Hematopoietic multipotent progenitor cell treated with erythropoietin and hydrocortisone succinate and interleukin-3 and kit ligand, for 15 days (in vitro differentiated cells): ENCODE data around the gene UBA52.
"Not testable (repeated sequence)": the region's sequence is repeated elsewhere in the genome, so short reads cannot be mapped to it uniquely, and the experiment has no call there.

Experiments
- DNase-seq: peaks from one replicate; pipeline ENCODE4 v3.0.0-alpha.2; 2015; ENCODE audit warnings: low spot score

Gene UBA52

GRCh38 chr19:18593367-18594095, 21.9 kb downstream of the UBA52 start:
- DNase-seq: no peak

GRCh38 chr19:18594096-18594823, 22.6 kb downstream of the UBA52 start:
- DNase-seq: peak; percentile 50

DNA sequence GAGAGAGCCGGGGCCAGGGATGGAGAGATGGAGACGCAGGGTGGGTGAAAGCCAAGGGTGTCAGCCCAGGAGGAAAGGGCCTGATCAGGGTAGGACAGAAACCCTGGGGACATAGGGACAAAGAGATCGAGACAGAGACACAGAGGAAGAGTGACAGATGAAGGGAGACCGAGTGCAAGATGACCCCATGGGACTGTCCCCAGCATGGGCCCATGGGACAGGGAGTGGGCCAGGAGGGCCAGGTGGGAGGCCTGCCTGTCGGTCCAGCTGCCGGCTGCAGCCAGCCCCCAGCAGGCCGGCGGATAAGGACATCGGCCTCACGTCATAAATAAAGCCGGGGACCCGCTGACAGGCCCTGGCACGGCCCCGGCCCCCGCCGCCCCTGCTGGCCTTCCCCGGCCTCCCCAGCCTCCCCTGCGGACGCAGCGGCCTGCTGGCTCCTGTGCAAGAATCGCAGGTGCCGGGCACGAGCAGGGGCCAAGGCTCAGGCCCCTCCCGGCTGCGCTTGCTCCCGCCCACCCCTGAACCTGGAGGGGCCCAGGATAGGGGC, 23.2 kb downstream of the UBA52 start:
- DNase-seq: no peak

- DNase-seq: no peak
Measured at GRCh38 chr19:18595475-18595874, 23.8 kb downstream of the UBA52 start.

GRCh38 chr19:18596752-18597157, 25.1 kb downstream of the UBA52 start:
- DNase-seq: peak; percentile 39

- no peak for DNase-seq
Measured at GRCh38 chr19:18597809-18598660, 26.4 kb downstream of the UBA52 start.

GRCh38 chr19:18599485-18599884, 27.8 kb downstream of the UBA52 start:
- DNase-seq: no peak

GRCh38 chr19:18600692-18601397, 29.2 kb downstream of the UBA52 start:
- DNase-seq: not testable (repeated sequence)

- no peak for DNase-seq
Measured at GRCh38 chr19:18601875-18602274, 30.2 kb downstream of the UBA52 start.

DNA sequence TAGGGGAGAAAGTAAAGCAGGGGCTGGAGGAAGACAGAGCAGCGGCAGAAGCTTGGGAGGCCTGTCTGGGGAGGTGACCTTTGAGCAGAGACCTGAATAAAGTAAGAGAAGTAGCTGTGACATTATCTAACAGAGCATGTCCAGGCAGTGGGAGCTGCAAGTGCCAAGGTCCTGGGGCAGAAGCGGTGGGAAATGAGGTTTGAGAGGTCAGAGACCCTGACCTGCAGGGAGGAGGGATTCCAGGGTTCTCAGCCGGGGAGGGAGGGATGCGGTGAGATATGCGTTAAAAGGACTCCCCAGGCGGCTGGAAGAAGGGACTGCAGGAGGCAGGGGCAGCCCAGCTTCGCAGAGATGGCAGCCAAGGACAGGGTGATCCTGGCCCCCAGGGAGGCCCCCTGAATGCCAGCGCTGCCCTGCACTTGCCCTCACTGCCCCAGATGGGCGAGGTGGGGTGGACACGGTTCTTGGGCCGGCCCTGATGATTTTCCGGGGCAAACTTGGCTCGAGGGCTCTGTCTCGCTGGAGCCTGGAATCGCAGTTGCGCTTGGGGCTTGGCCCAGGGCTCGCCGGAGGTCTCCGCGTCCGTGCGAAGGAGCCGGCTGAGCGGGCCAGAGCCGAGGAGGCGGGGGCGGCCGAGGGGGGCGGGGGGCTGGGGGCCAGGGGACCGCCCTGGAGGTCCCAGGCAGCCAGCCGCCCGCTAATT, 31.7 kb downstream of the UBA52 start:
- DNase-seq: peak; percentile 32

GRCh38 chr19:18603958-18604819, 32.5 kb downstream of the UBA52 start:
- no peak for DNase-seq

DNA sequence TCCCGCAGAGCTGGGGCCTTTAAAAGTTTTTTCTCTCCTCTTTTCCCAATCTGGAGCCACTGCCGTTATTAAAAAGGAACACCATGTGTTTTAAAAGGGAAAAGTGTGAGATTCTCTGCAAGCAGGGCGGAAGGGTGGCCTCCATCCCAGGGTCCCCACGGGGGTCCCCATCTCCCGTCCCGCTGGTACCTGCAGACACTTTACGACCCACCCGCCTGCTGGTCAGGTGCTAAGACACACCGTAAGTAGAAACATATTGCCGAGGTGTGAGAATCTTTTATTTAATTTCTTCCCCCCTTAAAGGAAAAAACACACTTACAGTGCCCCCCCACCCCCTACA, 33.1 kb downstream of the UBA52 start:
- DNase-seq: no peak

GRCh38 chr19:18605196-18605545, 33.5 kb downstream of the UBA52 start:
- DNase-seq: no peak

GRCh38 chr19:18605546-18606280, 34.1 kb downstream of the UBA52 start:
- DNase-seq: no peak

GRCh38 chr19:18606281-18607225, 34.9 kb downstream of the UBA52 start, which contains the start of gene CRLF1:
CRLF1 (minus strand) TSS chr19:18606799; CDS start chr19:18606656, 143 bp downstream.
- DNase-seq: no peak

DNA sequence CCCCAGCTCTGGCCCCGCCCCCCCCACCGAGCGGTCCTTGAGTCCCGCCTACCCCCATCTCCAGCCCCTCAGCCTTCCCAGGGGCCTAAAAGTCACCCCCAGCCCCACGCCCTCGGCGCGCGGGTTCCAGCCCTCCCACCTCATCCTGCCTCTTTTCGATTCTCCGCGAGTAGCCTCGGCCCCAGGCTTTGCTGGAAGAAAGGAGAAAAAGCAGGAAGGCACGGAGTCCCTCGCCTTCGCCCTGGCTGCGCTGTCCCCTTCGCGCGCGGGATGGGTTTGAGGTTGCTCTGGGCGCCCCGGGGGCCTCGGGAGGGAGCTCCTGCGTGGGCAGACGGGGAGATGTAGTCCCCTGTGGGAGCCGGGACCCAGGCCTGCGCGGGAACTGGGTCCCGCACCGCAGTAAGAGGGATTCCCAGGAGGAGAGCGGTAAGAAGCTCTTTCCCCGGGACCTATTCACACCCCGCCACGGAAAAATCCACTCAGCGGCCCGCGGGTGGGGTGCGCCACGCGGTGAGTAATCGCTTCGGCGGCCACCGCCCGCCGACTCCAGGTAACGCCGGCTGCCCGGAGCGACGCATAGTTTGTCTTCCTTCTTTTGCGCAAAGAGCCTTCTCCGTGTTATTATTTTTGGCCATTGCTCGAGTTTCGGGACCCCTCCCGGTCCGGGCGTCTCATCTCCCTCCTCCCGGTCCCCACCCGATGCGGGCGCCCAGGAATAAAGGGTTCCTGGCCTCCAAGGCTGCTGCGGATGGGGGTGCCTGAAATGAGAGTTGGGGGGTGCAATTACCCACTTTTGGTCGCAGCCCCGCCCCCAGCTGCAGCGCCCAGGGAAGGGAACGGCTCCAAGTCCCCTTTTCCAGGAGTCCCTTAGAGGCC, 35.8 kb downstream of the UBA52 start:
- no peak for DNase-seq

- DNase-seq: no peak
Measured at GRCh38 chr19:18608102-18608804, 36.6 kb downstream of the UBA52 start.
